Effector memory CD8-positive, alpha-beta T cell (primary cell): ENCODE measurements around the gene TXNDC16.
"Not testable (repeated sequence)": the region's sequence is repeated elsewhere in the genome, so short reads cannot be mapped to it uniquely, and the experiment has no call there.

Source experiments
- ATAC-seq: fragments of 150-1000 bp; cut with Tn5 transposase; replicated peaks from 2 replicates; pipeline ENCODE4 v1.10.0; 2021; ENCODE audit warnings: mild to moderate bottlenecking, moderate library complexity
- DNase-seq, 3 experiments: peaks; one replicate each; pipeline ENCODE4 v3.0.0; 2021
- H3K27ac Mint-ChIP-seq, 2 donors: one replicate each; pipeline ENCODE4 v1.8.0; 2022; ENCODE audit warnings: mild to moderate bottlenecking in 2 of 2, mixed read lengths in 2 of 2, moderate library complexity in 2 of 2
- H3K27me3 Mint-ChIP-seq, 2 donors: one replicate each; pipeline ENCODE4 v1.8.0; 2022; ENCODE audit warnings: mixed read lengths in 2 of 2
- H3K36me3 Mint-ChIP-seq: one replicate; pipeline ENCODE4 v1.8.0; 2022; ENCODE audit warnings: mild to moderate bottlenecking, moderate library complexity, mixed read lengths; ENCODE audit not compliant: insufficient read depth
- H3K4me1 Mint-ChIP-seq, 2 donors: one replicate each; pipeline ENCODE4 v1.8.0; 2022; ENCODE audit warnings: low read depth in 2 of 2, mixed read lengths in 2 of 2
- H3K4me3 Mint-ChIP-seq, 2 donors: one replicate each; pipeline ENCODE4 v1.8.0; 2022; ENCODE audit warnings: mild to moderate bottlenecking in 2 of 2, mixed read lengths in 2 of 2, moderate library complexity in 2 of 2
- H3K9me3 Mint-ChIP-seq, 2 donors: one replicate each; pipeline ENCODE4 v1.8.0; 2022; ENCODE audit warnings: mixed read lengths in 2 of 2
- total RNA-seq, 9 experiments: gene quantifications; one replicate each; lab custom pipeline; 2026; lab: John Stamatoyannopoulos, UW

The TXNDC16 gene
- total RNA-seq: 5.4 to 26.1 (median 17.1) reads per million in 9 experiments

GRCh38 chr14:52552063-52552988 is at the start of gene TXNDC16, which contains the start of gene GPR137C:
TSS of gene TXNDC16 (minus strand) at chr14:52552505. CDS start at chr14:52543557, 8,948 bp downstream.
TSS of gene GPR137C (plus strand) at chr14:52552836. CDS start at chr14:52553148, 312 bp downstream.
- DNase-seq (peak; percentile 98 to 100 (median 98)), ATAC-seq (peak; percentile 81)
- H3K27me3 Mint-ChIP-seq: peaks cover 5 to 6% of the 10 kb centered on the region in 2 donors
- peak within 1 kb of the TSS; percentile 94 to 98 for H3K4me3 Mint-ChIP-seq
- no peaks in the 10 kb centered on the region for H3K9me3 Mint-ChIP-seq
- H3K4me1 Mint-ChIP-seq: peaks cover 16 to 28% of the 10 kb centered on the region in 2 donors
- peaks cover 20% of the 10 kb centered on the region for H3K36me3 Mint-ChIP-seq
- H3K27ac Mint-ChIP-seq: peak within 1 kb of the TSS; percentile 94 to 97

- no peaks in the 10 kb centered on the region for H3K4me1 Mint-ChIP-seq
- H3K4me3 Mint-ChIP-seq: no peak overlapping the region
- H3K9me3 Mint-ChIP-seq: no peaks in the 10 kb centered on the region
- ATAC-seq: no peak
- H3K36me3 Mint-ChIP-seq: no peaks in the 10 kb centered on the region
- no peak for DNase-seq
- peaks cover 6 to 26% of the 10 kb centered on the region in 2 donors for H3K27me3 Mint-ChIP-seq
- H3K27ac Mint-ChIP-seq: no peak overlapping the region
Observed at GRCh38 chr14:52599974-52600373, 47.7 kb upstream of the TXNDC16 start.

GRCh38 chr14:52598568-52598967 is 46.3 kb upstream of the TXNDC16 start:
- no peak overlapping the region for H3K4me3 Mint-ChIP-seq
- no peaks in the 10 kb centered on the region for H3K36me3 Mint-ChIP-seq
- DNase-seq (no peak), ATAC-seq (no peak)
- no peaks in the 10 kb centered on the region for H3K4me1 Mint-ChIP-seq
- H3K27me3 Mint-ChIP-seq: peaks cover 6 to 27% of the 10 kb centered on the region in 2 donors
- peaks cover 0 to 3% of the 10 kb centered on the region in 2 donors for H3K9me3 Mint-ChIP-seq
- H3K27ac Mint-ChIP-seq: no peak overlapping the region

GRCh38 chr14:52596861-52597260 is 44.6 kb upstream of the TXNDC16 start:
- H3K4me3 Mint-ChIP-seq: no peak overlapping the region
- no peak overlapping the region for H3K27ac Mint-ChIP-seq
- no peaks in the 10 kb centered on the region for H3K36me3 Mint-ChIP-seq
- H3K9me3 Mint-ChIP-seq: peaks cover 0 to 3% of the 10 kb centered on the region in 2 donors
- H3K4me1 Mint-ChIP-seq: no peaks in the 10 kb centered on the region
- H3K27me3 Mint-ChIP-seq: peaks cover 6 to 27% of the 10 kb centered on the region in 2 donors
- DNase-seq (no peak), ATAC-seq (no peak)

- Mint-ChIP-seq H3K27ac (no peak overlapping the region), H3K27me3 (peaks cover 6 to 27% of the 10 kb centered on the region in 2 donors), H3K9me3 (peaks cover 0 to 3% of the 10 kb centered on the region in 2 donors), H3K4me1 (no peaks in the 10 kb centered on the region), H3K36me3 (no peaks in the 10 kb centered on the region), H3K4me3 (no peak overlapping the region)
- ATAC-seq (no peak), DNase-seq (no peak)
Observed at GRCh38 chr14:52596320-52596719, 44.0 kb upstream of the TXNDC16 start.

- ATAC-seq: no peak
- H3K27ac Mint-ChIP-seq: no peak overlapping the region
- no peaks in the 10 kb centered on the region for H3K4me1 Mint-ChIP-seq
- H3K9me3 Mint-ChIP-seq: peaks cover 0 to 3% of the 10 kb centered on the region in 2 donors
- peaks cover 0 to 10% of the 10 kb centered on the region in 2 donors for H3K27me3 Mint-ChIP-seq
- DNase-seq: no peak
- H3K4me3 Mint-ChIP-seq: no peak overlapping the region
- H3K36me3 Mint-ChIP-seq: no peaks in the 10 kb centered on the region
Observed at GRCh38 chr14:52590318-52590717, 38.0 kb upstream of the TXNDC16 start.

GRCh38 chr14:52589646-52590045 is 37.3 kb upstream of the TXNDC16 start:
- peaks cover 0 to 2% of the 10 kb centered on the region in 2 donors for H3K9me3 Mint-ChIP-seq
- H3K27me3 Mint-ChIP-seq: peaks cover 0 to 6% of the 10 kb centered on the region in 2 donors
- no peak for DNase-seq
- H3K36me3 Mint-ChIP-seq: no peaks in the 10 kb centered on the region
- H3K4me1 Mint-ChIP-seq: no peaks in the 10 kb centered on the region
- H3K27ac Mint-ChIP-seq: no peak overlapping the region
- H3K4me3 Mint-ChIP-seq: no peak overlapping the region
- ATAC-seq: no peak

GRCh38 chr14:52583544-52583943 is 31.2 kb upstream of the TXNDC16 start:
- peaks cover 0 to 6% of the 10 kb centered on the region in 2 donors for H3K27me3 Mint-ChIP-seq
- DNase-seq (no peak), ATAC-seq (no peak)
- H3K36me3 Mint-ChIP-seq: no peaks in the 10 kb centered on the region
- H3K27ac Mint-ChIP-seq: no peak overlapping the region
- H3K4me3 Mint-ChIP-seq: no peak overlapping the region
- H3K4me1 Mint-ChIP-seq: no peaks in the 10 kb centered on the region
- no peaks in the 10 kb centered on the region for H3K9me3 Mint-ChIP-seq

- no peak for DNase-seq
- Mint-ChIP-seq H3K9me3 (peaks cover 8 to 21% of the 10 kb centered on the region in 2 donors), H3K27ac (no peak overlapping the region), H3K36me3 (no peaks in the 10 kb centered on the region), H3K4me3 (no peak overlapping the region), H3K27me3 (peaks cover 15 to 33% of the 10 kb centered on the region in 2 donors), H3K4me1 (no peaks in the 10 kb centered on the region)
- no peak for ATAC-seq
Observed at GRCh38 chr14:52575858-52576257, 23.6 kb upstream of the TXNDC16 start.

- not testable (repeated sequence) for H3K4me3 Mint-ChIP-seq, ATAC-seq
Observed at GRCh38 chr14:52568454-52568853, 16.1 kb upstream of the TXNDC16 start.

GRCh38 chr14:52563120-52563519 is 10.8 kb upstream of the TXNDC16 start:
- H3K4me1 Mint-ChIP-seq: no peaks in the 10 kb centered on the region
- no peaks in the 10 kb centered on the region for H3K9me3 Mint-ChIP-seq
- ATAC-seq (no peak), DNase-seq (no peak)
- H3K27me3 Mint-ChIP-seq: peaks cover 18 to 25% of the 10 kb centered on the region in 2 donors
- no peak overlapping the region for H3K27ac Mint-ChIP-seq
- no peak overlapping the region for H3K4me3 Mint-ChIP-seq
- H3K36me3 Mint-ChIP-seq: peaks cover 5% of the 10 kb centered on the region

More at GRCh38 chr14:52568454-52568853, 16.1 kb upstream of the TXNDC16 start:
- peaks cover 46 to 51% of the 10 kb centered on the region in 2 donors for H3K27me3 Mint-ChIP-seq
- not testable (repeated sequence) for H3K4me1 Mint-ChIP-seq, DNase-seq, H3K36me3 Mint-ChIP-seq, H3K27ac Mint-ChIP-seq
- H3K9me3 Mint-ChIP-seq: peaks cover 11 to 33% of the 10 kb centered on the region in 2 donors

- peaks cover 3 to 5% of the 10 kb centered on the region in 2 donors for H3K4me1 Mint-ChIP-seq
Observed at GRCh38 chr14:52558688-52559087, 6.4 kb upstream of the TXNDC16 start.

GRCh38 chr14:52553671-52554575 is 1.6 kb upstream of the TXNDC16 start:
- DNase-seq: peak; percentile 75 to 79 (median 78)
- Mint-ChIP-seq H3K4me1 (peaks cover 16 to 24% of the 10 kb centered on the region in 2 donors), H3K9me3 (no peaks in the 10 kb centered on the region), H3K27me3 (peaks cover 11 to 22% of the 10 kb centered on the region in 2 donors), H3K36me3 (peaks cover 21% of the 10 kb centered on the region), H3K27ac (peak overlapping the region; percentile 91 to 97), H3K4me3 (peak overlapping the region; percentile 92 to 94)
- peak; percentile 18 for ATAC-seq

More at GRCh38 chr14:52558688-52559087, 6.4 kb upstream of the TXNDC16 start:
- peaks cover 9% of the 10 kb centered on the region for H3K36me3 Mint-ChIP-seq
- no peak overlapping the region for H3K4me3 Mint-ChIP-seq
- ATAC-seq (no peak), DNase-seq (no peak)
- H3K27me3 Mint-ChIP-seq: peaks cover 12 to 24% of the 10 kb centered on the region in 2 donors
- no peak overlapping the region for H3K27ac Mint-ChIP-seq
- H3K9me3 Mint-ChIP-seq: no peaks in the 10 kb centered on the region
